Smooth muscle cell (in vitro differentiated cells): ENCODE measurements around the gene ARSH. TPM values are rescaled to one million over a fixed set of nuclear protein-coding genes. Genes with fewer than 3 reads are reported as not detected.

Experiments
- DNase-seq: peaks from one replicate; lab custom pipeline; 2025; ENCODE audit not compliant: unreplicated experiment; lab: John Stamatoyannopoulos, UW
- H2AFZ ChIP-seq: fragments of 200-600 bp; sonication (generic); 2 replicates; pipeline ENCODE4 v1.6.0; 2016; ENCODE audit warnings: antibody characterized with exemption, low read depth, mild to moderate bottlenecking
- H3F3A ChIP-seq: fragments of 200-600 bp; sonication (generic); 2 replicates; pipeline ENCODE4 v1.6.0; 2017; ENCODE audit warnings: antibody characterized with exemption, low read depth
- H3K27ac ChIP-seq: fragments of 200-600 bp; sonication (generic); 2 replicates; pipeline ENCODE4 v1.5.1; 2016; ENCODE audit warnings: low read depth, mild to moderate bottlenecking
- H3K27me3 ChIP-seq: fragments of 200-600 bp; sonication (generic); 2 replicates; pipeline ENCODE4 v1.6.1; 2016; ENCODE audit warnings: low read depth, mild to moderate bottlenecking
- H3K36me3 ChIP-seq: fragments of 200-600 bp; sonication (generic); 2 replicates; pipeline ENCODE4 v1.5.1; 2016; ENCODE audit warnings: low read depth
- H3K4me1 ChIP-seq: fragments of 200-600 bp; sonication (generic); 2 replicates; pipeline ENCODE4 v1.5.1; 2016; ENCODE audit warnings: low read depth
- H3K4me2 ChIP-seq: fragments of 200-600 bp; sonication (generic); 2 replicates; pipeline ENCODE4 v1.6.0; 2016; ENCODE audit warnings: mild to moderate bottlenecking
- H3K4me3 ChIP-seq: fragments of 200-600 bp; sonication (generic); 2 replicates; pipeline ENCODE4 v1.5.1; 2016; ENCODE audit warnings: mild to moderate bottlenecking
- H3K79me2 ChIP-seq: fragments of 200-600 bp; sonication (generic); 2 replicates; pipeline ENCODE4 v1.6.0; 2016; ENCODE audit warnings: low read depth, mild to moderate bottlenecking
- H3K9ac ChIP-seq: fragments of 200-600 bp; sonication (generic); 2 replicates; pipeline ENCODE4 v1.6.0; 2016; ENCODE audit warnings: low read depth
- H3K9me3 ChIP-seq: fragments of 200-600 bp; sonication (generic); replicated peaks from 2 replicates; pipeline ENCODE4 v1.5.1; 2016; ENCODE audit warnings: low read depth
- H4K20me1 ChIP-seq: fragments of 200-600 bp; sonication (generic); 2 replicates; pipeline ENCODE4 v1.6.0; 2016; ENCODE audit warnings: low read depth
- CTCF ChIP-seq: fragments of 200-600 bp; sonication (generic); IDR thresholded peaks from 2 replicates; pipeline ENCODE4 v1.5.1; 2017; ENCODE audit warnings: borderline replicate concordance, mild to moderate bottlenecking, antibody characterized with exemption; ENCODE audit not compliant: insufficient read depth, poor library complexity, severe bottlenecking
- WGBS: methylation state at CpG from one replicate; pipeline ENCODE4 v1.1.7; 2016; ENCODE audit warnings: low lambda C conversion rate; 5-methylcytosine and 5-hydroxymethylcytosine counted together
- polyA plus RNA-seq: library from polyadenylated mRNA; unstranded; fragments of >200 nt; fragmentation: Nextera tagmentation; extraction: Ambion mirVana; gene quantifications from 2 replicates; pipeline ENCODE4 v1.2.1, GENCODE V29; 2016
- total RNA-seq: library from RNA; depleted of rRNA; stranded (reverse); fragments of >200 nt; gene quantifications from 2 replicates; pipeline ENCODE4 v1.2.3, GENCODE V29; 2014

ARSH gene
- total and polyA plus RNA-seq, 2 experiments from 2014 or later = not detected

GRCh38 chrX:3029129-3029528 is 22.8 kb downstream of the ARSH start:
- Histone ChIP-seq H3K79me2 (no peaks in the 10 kb centered on the region), H3K27ac (no peak overlapping the region), H3K4me2 (no peak overlapping the region), H3K4me1 (no peaks in the 10 kb centered on the region), H4K20me1 (no peaks in the 10 kb centered on the region), H3K9ac (no peak overlapping the region), H3K27me3 (no peaks in the 10 kb centered on the region), H3K4me3 (no peak overlapping the region), H2AFZ (no peak overlapping the region), H3K9me3 (no peaks in the 10 kb centered on the region), H3F3A (no peaks in the 10 kb centered on the region), H3K36me3 (no peaks in the 10 kb centered on the region)
- DNase-seq = no peak
- WGBS = 91% methylated on average over 13 of the region's 13 CpGs
- no peak for TF ChIP-seq CTCF

GRCh38 chrX:3037218-3037617 is 30.9 kb downstream of the ARSH start:
- Histone ChIP-seq H3K36me3 (no peaks in the 10 kb centered on the region), H3F3A (no peaks in the 10 kb centered on the region), H3K4me3 (no peak overlapping the region), H3K4me2 (no peak overlapping the region), H3K9ac (no peak overlapping the region), H3K9me3 (no peaks in the 10 kb centered on the region), H4K20me1 (no peaks in the 10 kb centered on the region), H3K79me2 (no peaks in the 10 kb centered on the region), H3K4me1 (no peaks in the 10 kb centered on the region), H2AFZ (no peak overlapping the region), H3K27ac (no peak overlapping the region), H3K27me3 (no peaks in the 10 kb centered on the region)
- no peak for TF ChIP-seq CTCF
- 96% methylated on average over 3 of the region's 3 CpGs for WGBS
- DNase-seq = no peak

- no peak overlapping the region for H3K9ac ChIP-seq
- no peaks in the 10 kb centered on the region for H3K4me1 ChIP-seq
- no peak overlapping the region for H3K27ac ChIP-seq
- no peak overlapping the region for H3K4me2 ChIP-seq
- H4K20me1 ChIP-seq = no peaks in the 10 kb centered on the region
- DNase-seq = no peak
- no peaks in the 10 kb centered on the region for H3K79me2 ChIP-seq
- H2AFZ ChIP-seq = no peak overlapping the region
- 97% methylated on average over 3 of the region's 3 CpGs for WGBS
- H3F3A ChIP-seq = no peaks in the 10 kb centered on the region
- H3K27me3 ChIP-seq = no peaks in the 10 kb centered on the region
- TF ChIP-seq CTCF = no peak
- no peaks in the 10 kb centered on the region for H3K9me3 ChIP-seq
- no peak overlapping the region for H3K4me3 ChIP-seq
- H3K36me3 ChIP-seq = no peaks in the 10 kb centered on the region
Observed at GRCh38 chrX:3044196-3044595, 37.9 kb downstream of the ARSH start.

GRCh38 chrX:3044671-3045070 is 38.3 kb downstream of the ARSH start:
- H3K9ac ChIP-seq = no peak overlapping the region
- H3K4me2 ChIP-seq = no peak overlapping the region
- no peaks in the 10 kb centered on the region for H4K20me1 ChIP-seq
- no peak for TF ChIP-seq CTCF
- WGBS = 86% methylated on average over 6 of the region's 6 CpGs
- no peaks in the 10 kb centered on the region for H3K27me3 ChIP-seq
- H3K9me3 ChIP-seq = no peaks in the 10 kb centered on the region
- no peak overlapping the region for H3K27ac ChIP-seq
- no peak for DNase-seq
- H3K36me3 ChIP-seq = no peaks in the 10 kb centered on the region
- H3K79me2 ChIP-seq = no peaks in the 10 kb centered on the region
- no peak overlapping the region for H3K4me3 ChIP-seq
- no peak overlapping the region for H2AFZ ChIP-seq
- H3F3A ChIP-seq = no peaks in the 10 kb centered on the region
- no peaks in the 10 kb centered on the region for H3K4me1 ChIP-seq
